COLO829 (cell line): Measurements from ENCODE around the gene NAPG.
"Not testable (repeated sequence)": the region's sequence is repeated elsewhere in the genome, so short reads cannot be mapped to it uniquely, and the experiment has no call there.

Experiments used
- DNase-seq: peaks from one replicate; pipeline ENCODE4 v3.0.0; 2012; ENCODE audit warnings: low spot score

The NAPG gene

GRCh38 chr18:10579079-10579867 is 53.4 kb downstream of the NAPG start:
- no peak for DNase-seq

- DNase-seq = no peak
These were observed 54.4 kb downstream of the NAPG start for GRCh38 chr18:10580215-10580614.

- DNase-seq = no peak
These were observed 59.4 kb downstream of the NAPG start for GRCh38 chr18:10585260-10585659.

GRCh38 chr18:10588975-10589374 is 63.1 kb downstream of the NAPG start:
- DNase-seq = no peak

DNA sequence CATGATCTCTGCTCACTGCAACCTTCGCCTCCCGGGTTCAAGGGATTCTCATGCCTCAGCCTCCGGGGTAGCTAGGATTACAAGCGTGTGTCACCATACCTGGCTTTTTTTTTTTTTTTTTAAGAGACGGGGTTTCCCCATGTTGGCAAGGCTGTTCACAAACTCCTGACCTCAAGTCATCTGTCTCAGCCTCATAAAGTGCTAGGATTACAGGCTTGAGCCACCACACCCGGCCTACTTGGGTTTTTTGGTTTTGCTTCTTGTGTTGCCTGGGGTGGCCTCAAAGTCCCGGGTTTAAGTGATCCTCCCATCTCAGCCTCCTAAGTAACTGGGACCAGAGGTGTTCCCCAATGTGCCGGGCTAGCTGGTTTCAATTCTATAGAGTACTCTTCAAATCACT is 64.6 kb downstream of the NAPG start:
- no peak for DNase-seq

GRCh38 chr18:10591896-10592295 is 66.1 kb downstream of the NAPG start:
- DNase-seq = no peak

DNA sequence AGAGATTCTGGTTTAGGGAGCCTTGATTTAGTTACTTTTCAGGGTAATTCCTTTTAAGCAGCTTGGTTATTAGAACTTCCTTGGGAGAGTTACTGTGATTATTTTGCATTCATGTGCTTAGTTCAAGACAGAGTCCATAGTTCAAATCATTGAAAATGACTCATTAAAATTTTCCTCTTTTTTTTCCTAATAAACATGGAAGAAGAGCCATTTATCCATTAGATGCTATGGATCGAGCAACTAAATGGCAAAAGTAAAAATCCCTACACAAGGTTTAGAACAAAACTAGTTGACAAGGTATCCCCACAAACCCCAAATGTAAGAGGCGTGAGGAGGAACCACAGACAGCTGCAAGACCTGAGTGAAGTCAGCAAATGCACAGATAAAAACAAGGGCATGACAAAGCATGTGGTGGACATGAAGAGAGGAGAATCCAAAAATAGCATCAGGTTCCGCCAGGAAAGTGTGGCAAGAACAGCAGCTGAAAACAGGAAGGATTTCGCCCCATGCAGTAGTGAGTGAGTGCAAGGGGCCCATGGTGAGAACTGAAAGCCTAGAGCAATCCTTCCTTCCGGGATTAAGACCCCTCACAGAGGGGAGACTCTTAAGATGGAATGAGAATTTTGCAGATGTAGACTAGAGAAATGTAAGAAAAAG is 67.7 kb downstream of the NAPG start:
- DNase-seq = not testable (repeated sequence)

DNA sequence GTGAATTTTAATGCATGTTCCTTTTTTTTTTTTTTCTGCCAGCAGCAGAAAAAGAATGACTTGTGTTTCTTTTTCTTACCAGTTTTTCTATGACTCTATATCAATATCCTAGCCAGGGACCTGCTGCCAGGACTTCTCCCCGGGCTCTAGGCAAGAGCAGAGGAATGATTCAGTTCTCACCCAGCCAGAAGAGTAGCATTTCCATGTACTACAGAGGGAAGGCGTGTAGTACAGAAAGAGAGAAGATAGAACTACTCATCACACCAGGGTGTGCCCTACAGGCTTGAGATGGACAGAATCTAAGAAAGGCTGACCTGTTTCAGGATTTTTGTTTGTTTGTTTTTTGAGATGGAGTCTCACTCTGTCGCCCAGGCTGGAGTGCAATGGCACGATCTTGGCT is 70.1 kb downstream of the NAPG start:
- DNase-seq = not testable (repeated sequence)

- DNase-seq = not testable (repeated sequence)
These were observed 71.9 kb downstream of the NAPG start for GRCh38 chr18:10597695-10598094.

- DNase-seq = not testable (repeated sequence)
These were observed 74.9 kb downstream of the NAPG start for GRCh38 chr18:10600701-10601100.
